HG03108 (cell line): ENCODE results near the gene YPEL2.

ENCODE experiments used
- ATAC-seq: cut with Tn5 transposase; IDR thresholded peaks from one replicate; pipeline ENCODE4 v1.9.1; 2021; ENCODE audit warnings: moderate library complexity; ENCODE audit not compliant: unreplicated experiment

YPEL2 gene

DNA sequence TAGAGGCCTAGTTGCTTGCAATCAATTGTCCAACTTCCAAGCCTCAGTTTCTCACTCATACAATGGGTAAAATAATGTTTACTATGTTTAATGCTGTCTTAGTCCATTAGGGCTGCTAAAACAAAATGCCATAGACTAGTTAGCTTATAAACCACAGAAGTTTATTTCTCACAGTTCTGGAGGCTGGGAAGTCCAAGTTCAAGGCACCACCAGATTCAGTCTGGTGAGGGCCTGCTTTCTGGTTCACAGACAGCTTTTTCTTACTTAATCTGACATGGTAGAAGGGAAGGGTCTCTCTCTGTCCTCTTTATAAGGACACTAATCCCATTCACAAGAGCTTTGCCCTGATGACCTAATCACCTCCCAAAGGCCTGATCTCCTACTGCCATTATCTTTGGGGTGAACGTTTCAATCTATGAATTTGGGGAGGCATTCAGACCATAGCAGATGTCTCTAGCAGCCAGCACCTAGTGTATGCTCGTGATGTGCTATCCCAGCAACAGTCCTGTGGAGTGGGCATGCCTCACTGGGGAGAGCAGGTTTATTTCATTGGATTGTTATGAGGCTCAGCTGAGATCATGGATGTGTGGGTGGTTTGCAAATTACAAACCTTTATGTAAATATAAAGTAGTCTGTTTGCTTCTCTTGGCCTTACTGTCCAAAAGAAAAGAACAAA, 25.2 kb downstream of the YPEL2 start:
- ATAC-seq = no peak

DNA sequence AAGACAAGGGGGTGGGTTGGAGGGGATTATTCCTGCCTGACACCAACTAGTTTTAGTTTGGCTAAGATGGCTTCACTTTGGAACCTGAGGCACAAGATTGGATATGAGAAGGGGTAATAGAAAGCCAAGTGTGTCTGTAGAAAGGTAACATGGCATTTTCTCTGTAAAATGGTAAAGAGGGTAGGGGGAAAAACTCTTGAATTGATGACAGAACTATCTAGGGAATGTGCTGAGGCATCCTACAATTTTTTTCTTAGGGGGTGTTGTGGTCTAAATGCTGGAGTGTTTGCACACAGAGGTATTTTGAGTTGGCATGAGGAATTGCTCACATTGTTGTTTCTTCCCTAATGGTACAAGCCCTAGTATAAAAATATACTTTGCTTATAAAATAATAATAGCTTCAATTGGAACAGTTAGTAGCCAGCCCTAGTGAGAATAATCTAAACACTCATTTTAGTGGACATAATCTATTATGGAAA, 25.8 kb downstream of the YPEL2 start:
- no peak for ATAC-seq

DNA sequence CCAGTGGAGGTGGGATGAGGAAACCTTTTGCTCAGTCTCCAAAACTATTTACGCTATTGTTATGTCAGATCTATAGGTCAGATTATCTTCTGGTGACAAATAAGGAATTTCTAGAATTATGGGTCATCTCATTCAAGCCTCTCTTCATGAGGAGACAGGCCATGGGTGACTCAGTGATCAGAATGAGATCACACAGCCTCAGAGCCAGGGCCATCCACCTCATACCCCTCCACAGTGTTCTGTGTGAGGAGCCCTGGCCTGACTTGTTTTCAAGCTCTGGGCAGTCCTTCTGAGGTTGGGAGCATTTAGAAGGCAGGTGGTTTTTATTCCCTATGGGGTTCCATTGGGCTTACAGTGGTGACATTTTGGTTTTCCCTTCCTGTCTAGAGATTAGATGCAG, 26.5 kb downstream of the YPEL2 start:
- ATAC-seq = no peak

DNA sequence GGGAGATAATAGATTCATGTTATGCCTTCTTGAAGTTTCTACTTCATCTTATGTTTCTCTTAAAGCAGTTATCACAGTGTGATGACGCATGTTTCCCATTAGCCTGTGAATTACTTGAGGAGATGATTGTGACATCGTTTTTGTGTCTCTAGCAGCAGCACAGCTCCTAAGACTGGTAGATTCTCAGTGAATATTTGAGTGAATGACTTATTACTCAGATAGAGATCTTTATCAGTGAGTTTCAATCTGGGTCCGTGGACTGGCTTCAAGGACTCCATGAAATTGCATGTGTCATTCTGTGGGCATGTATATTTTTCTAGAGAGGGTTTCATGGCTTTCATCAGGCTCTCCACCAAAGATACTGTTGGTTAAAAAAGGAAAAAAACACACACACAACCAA, 29.9 kb downstream of the YPEL2 start:
- ATAC-seq = no peak

DNA sequence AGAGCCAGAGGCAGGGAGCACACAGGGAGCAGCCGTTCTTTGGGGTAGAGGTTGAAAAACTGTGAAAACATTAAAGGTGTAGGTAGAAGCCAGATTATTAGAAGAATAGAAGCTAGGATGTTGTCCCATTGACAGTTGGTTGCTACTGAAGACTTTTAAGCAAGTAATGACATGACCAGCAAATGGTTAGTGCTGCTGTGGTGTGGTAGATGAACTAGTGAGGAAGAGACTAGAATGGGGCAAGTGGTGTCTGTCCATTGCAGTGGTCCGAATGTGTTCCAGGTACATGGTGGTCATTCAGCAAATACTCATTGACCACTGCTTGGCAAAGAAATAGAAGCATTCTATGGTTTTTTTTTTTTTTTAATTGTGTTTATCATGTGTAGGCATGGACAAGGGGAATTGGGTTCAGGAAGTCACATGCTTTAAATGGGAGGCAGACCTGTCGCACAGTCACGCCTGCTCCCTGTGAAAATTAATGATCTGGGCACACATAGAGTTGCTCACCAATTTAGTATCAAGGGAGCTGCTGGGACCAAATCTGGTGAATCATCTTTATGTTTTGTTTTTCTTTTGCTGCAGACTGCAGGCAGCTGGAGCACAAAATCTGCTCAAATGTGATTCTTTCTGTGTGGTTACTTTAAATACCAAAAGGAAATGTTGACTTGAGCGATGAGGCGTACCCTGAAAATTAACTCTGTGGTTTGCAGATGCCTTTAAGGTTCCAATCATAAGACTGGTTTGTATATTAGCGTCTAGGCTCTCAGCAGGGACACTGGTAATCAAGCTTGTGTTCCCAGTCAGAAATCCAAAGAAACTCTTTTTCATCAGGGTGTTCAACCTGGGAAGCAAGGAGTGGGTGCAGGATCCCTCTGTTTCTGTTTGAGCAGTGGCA, 30.7 kb downstream of the YPEL2 start:
- peak; percentile 71 for ATAC-seq

DNA sequence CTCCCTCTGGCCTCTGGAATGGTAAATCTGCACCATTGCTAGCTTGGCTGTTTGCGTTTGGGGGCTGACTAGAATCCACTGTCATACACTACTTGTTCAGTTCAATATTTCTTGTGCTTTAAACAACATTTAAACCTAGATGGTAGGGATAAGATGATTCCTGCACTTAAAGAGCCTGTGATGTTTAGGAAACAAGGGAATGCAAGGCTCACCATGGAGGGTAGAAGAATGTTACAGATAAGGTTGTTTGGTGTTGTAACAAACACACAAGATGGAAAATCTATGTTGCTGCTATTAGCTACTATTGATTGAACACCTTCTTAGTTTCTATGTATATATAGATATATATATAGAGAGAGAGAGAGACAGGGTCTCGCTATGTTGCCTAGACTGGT, 31.4 kb downstream of the YPEL2 start:
- no peak for ATAC-seq

DNA sequence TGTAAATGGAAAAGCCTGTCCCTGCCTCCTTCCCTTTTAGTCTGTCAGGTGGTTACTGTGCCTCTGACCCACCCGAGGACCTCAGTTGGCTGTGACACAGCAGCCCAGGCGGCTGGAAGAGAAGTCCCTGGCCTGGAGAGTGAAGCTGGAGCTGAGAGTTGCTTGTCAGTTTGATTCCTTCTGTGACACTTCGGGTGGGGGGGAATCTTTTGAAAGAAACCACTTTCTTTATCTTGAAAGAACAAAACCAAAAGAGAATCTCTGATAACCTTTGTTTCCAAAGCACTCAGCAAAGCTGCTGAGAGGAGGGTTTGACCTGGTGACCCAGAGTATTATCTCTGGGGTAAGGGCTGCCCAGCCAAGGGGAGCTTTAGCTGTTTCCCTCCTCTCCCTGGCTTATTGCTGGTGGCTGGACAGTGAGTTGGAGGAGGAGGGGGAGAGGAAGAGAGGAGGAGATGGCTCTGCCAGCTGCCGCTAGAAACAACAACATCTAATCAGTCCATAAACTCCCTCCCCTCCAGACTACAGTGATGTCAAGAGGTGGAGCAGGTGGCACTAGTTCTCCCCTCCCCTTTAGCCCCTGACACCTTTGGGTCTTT, 34.0 kb downstream of the YPEL2 start:
- no peak for ATAC-seq

DNA sequence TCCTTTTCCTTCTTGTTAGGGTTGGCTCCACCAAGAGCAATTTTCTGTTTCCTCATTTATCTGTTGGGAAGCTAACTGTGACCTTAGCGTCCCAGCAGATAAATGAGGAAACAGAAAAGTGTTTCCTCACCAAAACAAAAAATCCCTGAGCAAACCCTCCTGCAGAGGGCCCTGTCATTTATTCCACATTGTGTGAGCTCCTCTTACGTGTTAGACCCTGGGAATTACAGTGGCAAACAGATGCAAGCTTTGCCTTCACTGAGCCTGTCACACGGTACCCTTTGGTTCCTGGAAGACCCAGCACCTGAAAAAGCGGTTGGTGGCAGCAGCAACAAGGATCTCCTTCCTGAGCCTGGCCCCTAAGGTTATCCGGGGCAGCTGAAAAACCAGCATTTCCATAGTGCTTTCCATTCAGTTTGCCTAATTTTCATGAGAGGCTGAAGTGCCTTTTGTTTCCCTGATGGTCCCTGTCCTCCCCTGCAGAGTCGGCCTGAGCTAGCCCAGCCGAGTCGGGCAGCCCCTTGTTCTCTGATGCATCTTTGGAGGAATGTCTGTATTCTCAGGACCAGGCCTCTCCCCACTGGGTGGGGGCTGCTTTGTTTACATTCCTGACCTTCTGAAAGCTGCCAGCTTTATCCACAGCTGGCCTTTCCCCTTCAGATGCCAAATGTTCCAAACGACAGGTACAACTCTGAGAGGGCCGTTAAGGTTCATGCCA, 34.7 kb downstream of the YPEL2 start:
- no peak for ATAC-seq

DNA sequence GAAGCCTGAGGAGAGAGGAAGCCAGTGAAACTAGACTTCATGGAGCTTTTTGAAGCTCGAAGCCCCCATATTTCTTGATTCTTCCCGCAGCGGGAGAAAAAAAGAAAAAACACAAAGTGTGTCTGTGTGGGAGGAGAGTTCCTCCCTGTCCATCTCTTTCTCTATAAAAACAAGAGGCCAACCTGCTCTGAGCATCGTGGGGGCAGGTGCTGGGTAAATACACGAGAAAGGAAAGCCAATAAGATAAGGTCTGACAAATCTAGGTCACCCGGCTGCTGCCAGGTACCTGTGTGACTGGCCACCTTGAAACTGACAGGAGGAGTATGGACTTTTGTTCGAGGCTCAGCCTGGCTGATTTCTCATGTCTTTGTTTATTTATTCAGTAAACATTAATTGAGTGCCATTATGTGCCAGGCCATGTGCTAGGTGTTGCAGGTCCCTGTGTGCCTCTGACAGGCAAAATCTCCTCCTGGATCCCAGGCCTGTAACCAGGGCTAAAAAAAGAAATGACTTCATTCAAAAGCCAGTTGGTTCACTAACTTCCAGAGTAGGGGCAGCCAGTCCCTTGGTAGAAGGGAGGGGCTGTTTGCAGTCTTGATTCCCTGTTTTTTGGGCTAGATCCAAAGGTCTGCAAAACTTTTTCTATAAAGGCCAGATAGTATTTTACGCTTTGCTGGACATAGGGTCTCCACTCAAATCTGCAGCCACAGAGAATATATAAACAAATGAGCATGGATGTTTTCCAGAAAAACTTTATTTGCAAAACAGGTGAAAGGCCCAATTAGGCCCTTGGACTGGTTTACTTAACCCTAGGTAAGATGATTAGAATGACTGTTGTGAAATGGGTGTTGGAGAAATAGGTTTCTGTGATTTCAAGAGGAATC, 35.6 kb downstream of the YPEL2 start:
- no peak for ATAC-seq

DNA sequence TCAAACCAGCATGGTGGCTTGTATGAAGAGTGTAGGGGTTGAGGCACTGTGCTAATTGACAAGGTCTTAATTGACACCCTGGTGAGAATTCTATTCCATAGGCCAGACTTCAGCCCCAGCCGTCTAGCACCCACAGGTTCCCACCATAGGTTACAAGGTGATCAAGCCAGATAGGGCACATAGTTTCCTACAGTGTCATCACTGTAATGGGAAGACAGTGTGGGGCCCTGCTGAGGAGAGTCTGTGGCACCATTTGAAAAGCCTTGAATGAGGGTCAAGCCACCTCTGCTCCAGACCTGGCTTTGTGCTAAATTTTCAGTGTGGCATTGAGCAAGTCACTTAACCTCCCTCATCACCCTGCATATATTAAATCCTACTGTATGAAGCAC, 36.2 kb downstream of the YPEL2 start:
- ATAC-seq = no peak

DNA sequence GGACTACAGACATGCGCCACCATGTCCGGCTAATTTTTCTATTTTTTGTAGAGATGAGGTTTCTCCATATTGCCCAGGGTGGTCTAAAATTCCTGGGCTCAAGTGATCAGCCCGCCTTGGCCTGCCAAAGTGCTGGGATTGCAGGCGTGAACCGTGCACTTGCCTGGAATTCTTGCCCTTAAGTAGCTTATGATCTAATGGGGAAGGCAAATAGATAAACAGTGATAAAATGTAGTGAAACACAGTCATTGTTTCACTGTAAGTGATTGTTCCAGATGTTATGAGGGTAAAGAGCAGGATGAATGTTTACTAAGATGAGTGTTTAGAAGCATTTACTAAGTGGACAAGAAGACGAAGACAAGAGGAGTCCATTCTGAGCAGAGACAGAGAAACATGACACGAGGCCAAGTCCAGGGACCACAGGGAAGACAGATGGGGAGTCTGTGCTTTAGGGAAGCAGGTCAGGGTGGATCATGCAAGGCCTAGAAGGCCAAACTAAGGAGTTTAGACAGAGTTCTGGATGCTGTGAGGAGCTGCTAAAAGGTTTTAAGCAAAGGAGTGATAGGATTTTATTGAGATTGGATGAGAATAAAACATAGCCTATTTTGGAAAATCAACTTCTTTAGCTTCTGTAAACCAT, 36.9 kb downstream of the YPEL2 start:
- no peak for ATAC-seq

DNA sequence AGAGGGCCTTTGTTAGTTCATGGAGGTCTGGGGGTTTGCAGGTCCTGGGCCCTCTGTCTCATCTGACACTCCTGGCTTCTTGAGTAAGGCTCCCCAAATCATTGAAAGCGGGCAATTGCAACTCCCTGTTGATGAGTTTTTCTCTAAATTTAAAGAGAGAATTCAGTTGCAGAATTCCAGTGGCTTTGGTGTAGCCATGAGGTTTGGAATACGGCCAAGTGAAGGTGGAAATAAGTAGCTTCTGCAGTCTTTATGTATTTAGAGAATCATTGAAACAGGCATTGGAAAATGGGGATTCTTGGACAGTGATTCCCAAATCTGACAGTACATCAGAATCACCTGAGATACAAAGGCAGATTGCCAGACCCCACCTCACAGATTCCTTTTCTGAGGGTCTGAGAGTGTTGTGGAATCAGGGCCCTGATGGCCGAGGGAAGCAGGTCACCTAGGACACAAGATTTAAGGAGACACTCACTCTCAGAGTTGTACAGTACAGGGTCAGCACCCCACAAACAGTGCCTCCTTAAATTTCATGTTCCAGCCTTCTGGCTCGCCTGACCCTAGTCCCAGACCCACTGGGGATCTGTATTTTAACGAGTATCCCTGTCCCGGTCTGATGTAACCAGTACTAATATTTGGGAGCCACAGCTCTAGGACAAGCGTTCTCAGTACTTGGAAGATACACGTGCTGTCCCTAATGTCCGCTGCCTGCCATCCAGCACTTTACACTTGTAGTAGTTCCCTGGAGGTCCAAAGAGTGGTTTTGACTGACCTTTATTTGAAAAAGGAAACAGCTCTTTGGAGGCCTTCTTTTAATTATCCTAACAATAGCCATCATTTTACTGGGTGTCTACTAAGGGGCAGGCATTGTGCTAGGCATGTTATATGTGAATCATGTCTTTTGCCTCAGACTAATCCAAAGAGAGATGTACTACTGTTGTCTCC, 37.8 kb downstream of the YPEL2 start:
- ATAC-seq = no peak

DNA sequence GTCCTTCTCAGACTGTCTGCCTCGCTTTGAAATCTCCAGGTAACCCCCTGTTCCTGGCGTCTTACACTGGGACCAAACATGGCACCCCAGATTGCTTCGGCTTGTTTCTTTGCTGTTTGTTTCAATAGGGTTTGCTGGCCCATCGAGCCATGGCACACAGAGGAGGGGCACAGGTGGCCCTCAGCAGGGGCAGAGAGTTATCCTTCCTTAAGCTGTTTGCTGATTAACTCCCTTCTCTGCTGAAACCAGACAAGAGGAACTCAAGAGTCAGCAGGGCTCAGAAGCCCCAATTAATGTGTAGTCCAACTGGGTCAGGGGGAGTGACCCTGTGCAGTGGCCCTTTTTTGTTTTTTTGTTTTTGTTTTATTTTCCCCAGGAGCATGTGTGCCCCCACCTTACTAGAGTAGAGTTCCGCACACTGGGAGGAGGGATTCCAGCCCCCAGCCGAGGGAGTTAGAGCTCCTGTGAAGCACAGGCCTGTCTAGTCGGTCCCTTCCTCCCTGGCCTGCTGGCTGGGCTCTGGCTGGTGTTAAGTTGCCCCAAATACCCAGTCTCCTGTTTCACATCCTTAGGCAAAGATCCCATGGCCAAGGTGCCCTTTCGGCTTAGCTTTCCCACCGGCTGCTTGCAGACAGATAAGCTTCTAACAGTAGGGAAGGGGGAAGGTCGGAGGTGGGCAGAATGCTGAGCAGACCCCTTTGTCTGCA, 39.3 kb downstream of the YPEL2 start:
- ATAC-seq = peak; percentile 47

DNA sequence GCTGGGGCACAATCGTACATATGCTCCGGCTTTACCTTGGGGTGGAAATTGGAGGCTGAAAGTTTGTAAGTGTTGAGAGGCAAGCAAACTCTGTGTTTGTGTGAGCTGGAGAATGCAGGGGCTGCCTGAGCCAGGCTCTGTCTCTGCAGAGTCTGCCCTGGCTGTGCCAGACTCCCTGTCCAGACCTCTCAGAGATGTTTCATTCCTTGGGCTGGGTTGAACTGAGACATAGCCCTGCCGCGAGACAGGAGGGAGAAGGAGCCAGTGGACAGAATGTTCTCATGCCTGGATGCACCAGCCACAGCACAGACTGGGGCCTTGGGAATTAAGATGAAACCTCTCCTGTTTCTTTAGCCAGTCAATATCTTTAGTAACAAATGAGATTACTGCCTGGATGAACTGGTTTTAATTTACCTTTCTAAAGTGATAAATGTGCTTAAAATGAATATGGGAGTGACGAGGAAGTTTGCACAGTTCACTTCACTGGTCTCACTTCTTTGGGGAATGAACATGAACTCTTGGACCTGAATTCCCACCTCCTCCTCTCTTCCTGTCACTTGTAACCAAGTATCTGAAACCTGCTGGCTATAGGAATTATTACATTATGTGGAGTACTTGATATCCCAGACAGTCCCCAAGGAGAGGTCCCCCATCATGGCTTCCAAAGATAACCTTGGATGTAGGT, 40.1 kb downstream of the YPEL2 start:
- no peak for ATAC-seq

DNA sequence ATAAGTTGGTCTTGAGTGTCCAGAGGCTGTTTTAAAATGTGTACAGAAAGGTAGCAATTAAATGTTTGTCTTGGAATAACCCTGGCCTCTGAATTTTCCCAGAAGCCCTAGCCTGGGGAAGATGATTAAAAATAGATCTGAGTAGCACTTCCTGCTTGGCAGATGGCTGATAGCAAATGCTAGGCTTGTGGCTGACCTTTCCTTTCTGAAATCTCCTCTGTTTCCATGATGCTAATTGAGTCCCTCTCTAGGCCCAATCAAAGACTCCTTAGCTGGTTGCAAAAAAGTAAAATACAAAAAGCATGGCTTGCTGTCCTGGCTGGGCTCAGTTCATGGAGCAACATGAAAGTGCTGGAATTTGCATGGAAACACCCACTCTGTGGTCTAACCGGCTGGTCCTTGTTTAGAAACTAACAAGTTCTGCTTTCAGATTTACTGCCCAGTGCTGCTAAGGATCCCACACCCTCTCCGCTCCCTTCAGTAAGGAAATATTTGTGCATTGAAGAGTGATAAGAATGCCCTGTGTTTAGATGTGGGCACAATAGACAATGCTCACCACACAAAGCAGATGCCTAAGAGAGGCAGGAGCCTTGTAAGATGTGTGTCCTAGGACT, 40.8 kb downstream of the YPEL2 start:
- no peak for ATAC-seq

DNA sequence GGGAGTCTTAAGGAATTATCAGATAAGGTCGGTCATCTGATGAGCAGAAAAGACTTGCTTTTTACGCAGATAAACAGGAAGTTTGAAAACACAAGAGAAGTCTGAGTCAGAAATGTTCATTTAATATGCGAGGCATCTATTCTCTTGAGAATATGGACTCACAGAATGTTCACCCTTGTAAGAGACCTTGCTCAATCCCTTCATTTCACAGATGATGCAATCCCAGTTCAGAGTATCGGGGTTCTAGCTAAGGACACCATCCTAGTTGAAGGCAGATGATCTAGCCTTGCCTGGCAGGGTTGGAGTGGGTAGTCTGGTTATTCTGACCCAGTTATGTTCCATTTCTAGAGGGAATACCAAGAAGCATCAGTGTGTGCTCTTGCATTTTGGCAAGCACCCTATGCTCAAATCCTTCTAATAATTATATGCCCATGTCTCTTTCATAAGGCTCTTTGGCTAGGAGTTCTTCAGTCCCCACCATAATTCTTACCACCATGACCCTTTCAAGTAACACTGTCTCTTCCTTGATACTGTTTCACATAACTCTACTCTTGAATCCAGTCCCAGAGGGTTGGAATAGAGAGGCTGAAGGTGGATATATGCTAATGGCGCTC, 42.5 kb downstream of the YPEL2 start:
- no peak for ATAC-seq

DNA sequence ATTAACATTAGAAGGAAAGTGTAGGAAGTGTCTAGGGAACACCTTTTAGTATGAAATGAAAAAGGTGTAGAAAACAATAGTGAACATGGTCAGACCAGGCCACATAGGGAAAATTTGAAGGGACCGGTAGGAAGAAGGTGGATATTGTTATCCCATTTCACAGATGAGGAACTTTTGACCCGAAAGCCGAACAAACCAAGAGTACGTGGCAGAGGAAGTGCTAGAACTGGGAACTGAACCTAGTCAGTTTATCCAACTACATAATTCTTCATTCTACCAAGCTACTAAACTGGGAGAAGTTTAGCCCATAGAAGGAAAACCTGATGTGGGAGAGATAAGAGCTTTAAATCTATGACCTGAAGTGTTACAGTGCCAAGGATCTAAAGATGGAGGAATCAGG, 43.2 kb downstream of the YPEL2 start:
- ATAC-seq = no peak
